ENCODE measurements around the gene PTPRU. TPM values are rescaled to one million over a fixed set of nuclear protein-coding genes. Genes with fewer than 3 reads are reported as not detected.

PTPRU gene
- total RNA-seq, 1 experiment from 2014 or later: 31.4 TPM

DNA sequence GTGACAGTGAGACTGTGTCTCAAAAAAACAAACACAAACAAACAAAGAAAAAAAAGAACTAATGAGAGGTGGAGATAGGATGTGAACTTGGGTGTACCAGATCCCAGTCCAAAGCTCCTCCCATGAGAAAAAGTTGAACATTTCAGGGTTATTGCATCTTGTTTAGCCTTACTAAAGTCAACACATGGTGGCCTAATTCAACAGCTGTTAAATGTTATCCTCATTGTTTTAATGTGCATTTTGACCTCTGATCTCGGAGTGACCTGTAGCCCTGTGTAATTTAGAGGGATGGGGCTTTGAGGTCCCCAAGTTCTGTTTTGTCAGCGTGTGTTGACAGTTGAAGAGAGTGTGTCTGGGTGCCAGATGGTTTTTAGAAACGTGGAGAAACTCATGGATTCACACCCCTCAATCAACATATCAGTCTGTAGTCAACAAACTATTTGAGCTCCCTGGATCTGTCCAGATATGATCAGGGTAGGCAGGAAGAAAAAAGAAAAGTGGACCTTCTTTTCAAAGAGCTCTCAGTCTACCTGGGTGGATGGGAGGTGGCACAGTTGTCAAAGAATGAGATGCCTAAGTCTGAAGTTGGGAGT lies 34.7 kb downstream of the PTPRU start:
- ChIA-PET CTCF (no interaction called here), POLR2A (ENCODE audit: unreplicated experiment) (no interaction called here)
- peak overlapping the region; percentile 61 for H3K4me2 ChIP-seq

DNA sequence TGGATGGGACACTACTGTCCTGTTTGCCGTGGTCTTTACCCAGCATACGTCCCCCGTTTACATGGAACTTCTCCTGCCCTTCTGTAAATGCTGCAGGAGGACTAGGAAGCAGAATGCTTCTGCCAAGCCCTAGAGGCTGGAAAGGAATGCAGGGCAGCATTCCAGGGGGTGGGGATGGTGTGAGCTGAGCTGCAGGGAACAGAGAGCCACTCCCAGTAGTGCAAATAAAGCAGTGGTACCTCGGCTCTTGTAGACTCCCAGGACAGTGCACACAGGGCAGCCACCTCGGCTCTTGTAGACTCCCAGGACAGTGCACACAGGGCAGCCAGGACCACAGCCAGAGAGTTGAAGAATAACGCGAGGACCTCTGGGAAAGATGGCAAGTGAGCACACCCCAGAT lies 35.4 kb downstream of the PTPRU start:
- ChIA-PET POLR2A (ENCODE audit: unreplicated experiment) (no interaction called here), CTCF (no interaction called here)
- no peaks in the 10 kb centered on the region for H4K20me1 ChIP-seq (ENCODE audit: insufficient read depth)
- no peaks in the 10 kb centered on the region for H3K9me3 ChIP-seq (ENCODE audit: insufficient read depth, low read depth)
- peak; percentile 83 to 84 for DNase-seq
- no TSS peak for BruUV-seq (replicated peaks)
- no peaks in the 10 kb centered on the region for H3K79me2 ChIP-seq (ENCODE audit: low read depth)
- H2AFZ ChIP-seq: no peak overlapping the region
- no peaks in the 10 kb centered on the region for H3K36me3 ChIP-seq (ENCODE audit: low read depth)
- no peak overlapping the region for H3K4me3 ChIP-seq
- TF ChIP-seq, protein P1, sequence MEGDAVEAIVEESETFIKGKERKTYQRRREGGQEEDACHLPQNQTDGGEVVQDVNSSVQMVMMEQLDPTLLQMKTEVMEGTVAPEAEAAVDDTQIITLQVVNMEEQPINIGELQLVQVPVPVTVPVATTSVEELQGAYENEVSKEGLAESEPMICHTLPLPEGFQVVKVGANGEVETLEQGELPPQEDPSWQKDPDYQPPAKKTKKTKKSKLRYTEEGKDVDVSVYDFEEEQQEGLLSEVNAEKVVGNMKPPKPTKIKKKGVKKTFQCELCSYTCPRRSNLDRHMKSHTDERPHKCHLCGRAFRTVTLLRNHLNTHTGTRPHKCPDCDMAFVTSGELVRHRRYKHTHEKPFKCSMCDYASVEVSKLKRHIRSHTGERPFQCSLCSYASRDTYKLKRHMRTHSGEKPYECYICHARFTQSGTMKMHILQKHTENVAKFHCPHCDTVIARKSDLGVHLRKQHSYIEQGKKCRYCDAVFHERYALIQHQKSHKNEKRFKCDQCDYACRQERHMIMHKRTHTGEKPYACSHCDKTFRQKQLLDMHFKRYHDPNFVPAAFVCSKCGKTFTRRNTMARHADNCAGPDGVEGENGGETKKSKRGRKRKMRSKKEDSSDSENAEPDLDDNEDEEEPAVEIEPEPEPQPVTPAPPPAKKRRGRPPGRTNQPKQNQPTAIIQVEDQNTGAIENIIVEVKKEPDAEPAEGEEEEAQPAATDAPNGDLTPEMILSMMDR (conservative IDR thresholded peaks at IDR 0.05): no peak
- no peak for TF ChIP-seq EZH2 (IDR thresholded peaks at IDR 0.05; ENCODE audit: low read depth)
- H3K4me1 ChIP-seq (replicated peaks; ENCODE audit: insufficient read depth): peaks cover 24% of the 10 kb centered on the region
- H3K9me2 ChIP-seq (ENCODE audit: insufficient read depth): no peaks in the 10 kb centered on the region
- peak overlapping the region; percentile 61 for H3K4me2 ChIP-seq
- H3K27me3 ChIP-seq (ENCODE audit: insufficient read depth, low read depth): no peaks in the 10 kb centered on the region
- H3F3A ChIP-seq (ENCODE audit: insufficient read depth, low read depth): peaks cover 14% of the 10 kb centered on the region; the same call in 1 of the 2 replicates
- intact Hi-C loops (cut with micrococcal nuclease; ENCODE audit: unreplicated experiment): loop anchor here (1.0 to 2.0 kb wide), 2 partner anchors 22 to 33 kb away; no protein-coding TSS in a partner anchor
- H3K27ac ChIP-seq: peak overlapping the region; percentile 58

More for the DNA sequence above, 34.7 kb downstream of the PTPRU start:
- Histone ChIP-seq H3K4me3 (no peak overlapping the region), H3K9me3 (ENCODE audit: insufficient read depth, low read depth) (no peaks in the 10 kb centered on the region), H3K79me2 (ENCODE audit: low read depth) (no peaks in the 10 kb centered on the region), H2AFZ (no peak overlapping the region), H3F3A (ENCODE audit: insufficient read depth, low read depth) (peaks cover 14% of the 10 kb centered on the region; the same call in 1 of the 2 replicates), H3K27me3 (ENCODE audit: insufficient read depth, low read depth) (no peaks in the 10 kb centered on the region), H4K20me1 (ENCODE audit: insufficient read depth) (no peaks in the 10 kb centered on the region), H3K27ac (peak overlapping the region; percentile 58), H3K9me2 (ENCODE audit: insufficient read depth) (no peaks in the 10 kb centered on the region), H3K36me3 (ENCODE audit: low read depth) (no peaks in the 10 kb centered on the region), H3K4me1 (replicated peaks; ENCODE audit: insufficient read depth) (peaks cover 24% of the 10 kb centered on the region)
- no peak for TF ChIP-seq EZH2 (IDR thresholded peaks at IDR 0.05; ENCODE audit: low read depth)
- TF ChIP-seq, protein P1 (conservative IDR thresholded peaks at IDR 0.05): no peak
- intact Hi-C loops (cut with micrococcal nuclease; ENCODE audit: unreplicated experiment): loop anchor here (1.0 to 2.0 kb wide), 2 partner anchors 22 to 32 kb away; no protein-coding TSS in a partner anchor
- DNase-seq: no peak
- BruUV-seq (replicated peaks): no TSS peak

DNA sequence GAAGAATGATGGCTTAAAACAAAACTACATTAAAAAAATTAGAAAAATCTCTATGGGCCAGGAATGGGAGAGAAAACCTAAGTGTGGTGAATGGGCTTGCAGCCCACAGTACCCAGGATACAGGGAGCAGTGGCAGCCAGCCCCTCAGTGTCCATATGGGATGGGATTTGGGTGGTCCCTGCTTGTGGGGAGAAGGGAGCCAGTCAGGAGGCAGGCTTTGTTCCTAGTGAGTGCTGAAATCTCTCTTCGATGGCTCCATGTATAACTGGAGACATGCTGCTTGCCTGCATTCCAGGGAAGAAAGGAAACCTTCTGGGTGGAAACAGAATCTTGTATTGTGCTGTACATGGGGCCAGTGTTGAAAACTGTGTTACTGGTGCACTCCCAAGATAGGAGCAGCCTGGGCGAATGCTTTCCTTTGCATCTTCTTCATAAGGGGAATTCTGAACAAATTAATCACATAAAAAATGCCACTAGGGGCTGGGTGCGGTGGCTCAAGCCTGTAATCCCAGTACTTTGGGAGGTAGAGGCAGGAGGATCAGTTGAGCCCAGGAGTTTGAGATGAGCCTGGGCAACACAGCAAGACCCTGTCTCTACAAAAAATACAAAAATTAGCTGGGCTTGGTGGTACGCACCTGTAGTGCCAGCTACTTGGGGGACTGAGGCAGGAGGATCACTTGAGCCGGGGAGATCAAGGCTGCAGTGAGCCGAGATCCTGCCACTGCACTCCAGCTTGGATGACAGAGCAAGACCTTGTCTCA lies 36.0 kb downstream of the PTPRU start:
- Histone ChIP-seq H3K27me3 (ENCODE audit: insufficient read depth, low read depth) (no peaks in the 10 kb centered on the region), H4K20me1 (ENCODE audit: insufficient read depth) (no peaks in the 10 kb centered on the region), H2AFZ (no peak overlapping the region), H3K4me3 (no peak overlapping the region), H3K4me1 (replicated peaks; ENCODE audit: insufficient read depth) (peaks cover 24% of the 10 kb centered on the region), H3K79me2 (ENCODE audit: low read depth) (no peaks in the 10 kb centered on the region), H3K4me2 (peak overlapping the region; percentile 61), H3K27ac (peak overlapping the region; percentile 58), H3K36me3 (ENCODE audit: low read depth) (no peaks in the 10 kb centered on the region), H3K9me3 (ENCODE audit: insufficient read depth, low read depth) (no peaks in the 10 kb centered on the region), H3K9me2 (ENCODE audit: insufficient read depth) (no peaks in the 10 kb centered on the region), H3F3A (ENCODE audit: insufficient read depth, low read depth) (peaks cover 14% of the 10 kb centered on the region; the same call in 1 of the 2 replicates)
- TF ChIP-seq, protein P1 (conservative IDR thresholded peaks at IDR 0.05): no peak
- TF ChIP-seq EZH2 (IDR thresholded peaks at IDR 0.05; ENCODE audit: low read depth): no peak
- ChIA-PET CTCF (no interaction called here), POLR2A (ENCODE audit: unreplicated experiment) (no interaction called here)
- intact Hi-C loops (cut with micrococcal nuclease; ENCODE audit: unreplicated experiment): no loop called here
- BruUV-seq (replicated peaks): no TSS peak
- no peak for DNase-seq

All from PC-9 (cell line).